ENCODE data around the gene CTNNA1.
"Not testable (repeated sequence)": the region's sequence is repeated elsewhere in the genome, so short reads cannot be mapped to it uniquely, and the experiment has no call there.

The CTNNA1 gene

DNA sequence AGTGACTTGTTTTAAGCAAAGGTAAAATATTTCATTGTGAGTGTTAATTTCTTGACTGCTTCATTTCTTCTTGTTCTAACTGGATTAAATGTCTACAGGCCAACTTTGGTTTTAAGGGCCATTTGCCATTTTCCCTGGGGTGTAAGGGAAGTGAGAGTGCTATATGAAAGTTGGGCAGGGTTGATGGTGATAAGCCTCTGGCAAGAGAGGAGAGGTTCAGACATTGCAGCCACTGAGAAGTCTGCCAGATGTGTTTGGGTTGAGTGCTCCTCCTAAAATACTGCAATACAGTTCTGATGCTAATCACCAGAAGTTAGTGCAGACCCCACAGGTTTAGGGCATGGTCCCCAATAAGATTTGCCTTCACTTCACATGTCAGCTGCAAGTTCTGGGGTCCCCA, 136.8 kb downstream of the CTNNA1 start:
- DNase-seq (ENCODE audit: low read depth in 4 of 4, low spot score in 1 of 4): no peak

- DNase-seq (ENCODE audit: low read depth in 4 of 4, low spot score in 1 of 4): no peak
Observed at GRCh38 chr5:138890644-138891043, 137.4 kb downstream of the CTNNA1 start.

GRCh38 chr5:138895918-138896317, 142.7 kb downstream of the CTNNA1 start:
- no peak for DNase-seq (ENCODE audit: low read depth in 4 of 4, low spot score in 1 of 4)

DNA sequence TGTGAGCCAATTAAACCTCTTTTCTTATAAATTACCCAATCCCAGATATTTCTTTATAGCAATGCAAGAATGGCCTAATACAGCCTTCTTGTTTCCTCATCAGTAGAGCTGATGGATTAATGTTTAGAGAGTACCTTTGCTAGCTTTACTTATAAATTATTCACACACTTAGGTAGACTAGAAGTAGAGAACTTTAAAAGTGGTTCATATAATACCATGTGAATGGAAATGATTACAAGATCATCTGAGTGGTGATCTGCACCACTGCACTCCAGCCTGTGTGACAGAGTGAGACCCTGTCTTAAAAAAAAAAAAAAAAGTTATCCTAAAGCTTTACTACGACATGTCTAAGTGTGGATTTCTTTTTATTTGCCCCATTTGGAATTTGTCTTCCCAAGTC, 145.1 kb downstream of the CTNNA1 start:
- DNase-seq (ENCODE audit: low read depth in 4 of 4, low spot score in 1 of 4): no peak

- no peak for DNase-seq (ENCODE audit: low read depth in 4 of 4, low spot score in 1 of 4)
Observed at GRCh38 chr5:138898742-138899141, 145.5 kb downstream of the CTNNA1 start.

DNA sequence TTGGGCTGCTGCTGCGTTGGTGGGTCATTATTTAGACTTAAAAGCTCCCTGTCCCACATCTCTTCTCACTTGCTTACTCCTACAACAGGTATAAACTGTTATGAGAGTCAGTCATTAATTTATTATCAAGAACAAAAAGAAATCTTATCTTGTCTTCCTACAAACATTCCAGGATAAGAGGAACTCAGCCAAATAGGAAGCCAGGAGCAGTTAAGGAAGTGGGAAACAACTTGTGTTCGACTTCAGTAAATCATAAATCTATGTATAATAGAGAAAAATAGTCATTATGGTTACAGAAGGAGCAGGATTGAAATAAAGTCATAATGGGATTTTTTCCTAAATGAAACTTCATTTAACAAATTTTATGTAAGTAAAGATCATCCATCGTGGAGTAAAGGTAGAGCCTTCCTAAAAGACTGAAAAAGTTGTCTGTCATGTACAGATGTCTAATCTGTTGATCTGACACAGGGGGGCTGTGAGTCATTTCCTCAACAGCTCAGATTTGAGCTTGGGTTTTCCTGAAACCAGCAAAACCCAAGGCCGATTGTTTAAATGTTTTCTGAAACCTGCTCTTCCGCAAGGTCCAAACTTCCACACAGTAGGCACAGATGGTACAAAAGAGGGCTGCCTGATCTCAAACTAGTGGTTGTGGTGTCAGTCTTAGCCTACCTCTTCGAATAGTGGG, 147.2 kb downstream of the CTNNA1 start:
- DNase-seq (ENCODE audit: low read depth in 4 of 4, low spot score in 1 of 4): peak in 1 of 4 experiments; percentile 13

- no peak for DNase-seq (ENCODE audit: low read depth in 4 of 4, low spot score in 1 of 4)
Observed at GRCh38 chr5:138901716-138902115, 148.5 kb downstream of the CTNNA1 start.

GRCh38 chr5:138903130-138903775, 150.0 kb downstream of the CTNNA1 start:
- no peak for DNase-seq (ENCODE audit: low read depth in 4 of 4, low spot score in 1 of 4)

GRCh38 chr5:138905541-138905940, 152.3 kb downstream of the CTNNA1 start:
- DNase-seq (ENCODE audit: low read depth in 4 of 4, low spot score in 1 of 4): no peak

DNA sequence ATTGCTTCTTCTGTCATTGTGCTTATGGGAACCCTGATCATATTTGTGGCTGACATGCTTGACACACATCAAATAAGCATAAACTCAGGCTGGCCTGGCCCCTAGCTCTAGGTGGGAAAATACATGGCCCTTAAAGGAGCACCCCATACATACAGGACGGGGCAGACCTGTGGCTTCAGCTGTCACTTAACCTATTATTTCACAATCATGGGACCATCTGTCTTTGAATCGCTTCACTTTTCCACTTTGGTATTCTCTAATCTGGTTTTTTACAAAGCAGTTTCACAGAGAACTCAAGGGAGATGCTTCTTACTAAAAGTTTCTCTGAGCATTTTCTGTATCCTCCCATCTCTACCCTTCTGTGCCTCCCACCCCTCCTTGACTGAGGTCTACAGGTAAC, 156.5 kb downstream of the CTNNA1 start:
- DNase-seq (ENCODE audit: low read depth in 4 of 4, low spot score in 1 of 4): no peak

DNA sequence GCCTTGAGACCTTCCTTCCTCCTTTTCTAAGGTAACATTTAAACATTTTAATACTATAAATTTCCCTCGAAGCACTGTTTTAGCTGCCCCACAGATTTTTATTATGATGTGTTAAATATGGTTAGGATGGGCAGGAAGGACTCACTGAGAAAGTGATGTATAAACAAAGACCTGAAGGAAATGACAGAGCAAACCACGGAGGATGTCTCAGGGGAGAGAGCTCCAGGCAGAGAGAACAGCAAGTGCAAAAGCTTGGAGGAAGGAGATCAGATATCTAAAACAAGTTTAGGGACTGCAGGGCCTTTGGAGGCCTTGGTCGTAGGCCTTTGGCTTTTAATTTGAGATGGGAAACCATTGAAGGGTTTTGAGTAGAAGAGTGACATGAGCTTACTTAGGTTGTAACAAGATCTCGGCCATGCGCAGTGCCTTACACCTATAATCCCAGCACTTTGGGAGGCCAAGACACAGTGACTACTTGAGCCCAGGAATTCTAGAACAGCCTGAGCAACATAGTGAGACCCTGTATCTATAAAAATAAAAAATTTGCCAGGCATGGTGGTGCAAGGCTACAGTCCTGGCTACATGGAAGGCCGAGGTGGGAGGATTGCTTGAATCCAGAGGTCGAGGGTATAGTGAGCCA, 157.4 kb downstream of the CTNNA1 start:
- DNase-seq (ENCODE audit: low read depth in 4 of 4, low spot score in 1 of 4): no peak

DNA sequence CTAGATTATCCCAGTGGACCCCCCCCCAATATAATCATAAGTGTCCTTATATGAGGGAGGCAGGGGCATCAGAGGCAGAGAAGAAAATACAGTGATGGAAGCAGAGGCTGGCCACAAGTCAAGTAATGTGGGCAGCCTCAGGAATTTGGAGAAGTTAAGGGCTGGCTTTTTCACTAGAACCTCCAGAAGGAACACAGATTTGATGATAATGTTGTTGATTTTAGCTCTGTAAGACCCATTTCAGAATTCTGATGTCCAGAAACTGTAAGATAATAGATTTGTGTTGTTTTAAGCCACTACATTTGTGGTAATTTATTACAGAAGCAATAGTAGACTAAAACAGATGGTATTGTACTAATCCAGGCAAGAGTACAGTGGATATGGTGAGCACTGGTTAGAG, 158.2 kb downstream of the CTNNA1 start:
- no peak for DNase-seq (ENCODE audit: low read depth in 4 of 4, low spot score in 1 of 4)

- no peak for DNase-seq (ENCODE audit: low read depth in 4 of 4, low spot score in 1 of 4)
Observed at GRCh38 chr5:138912093-138912492, 158.9 kb downstream of the CTNNA1 start.

- DNase-seq (ENCODE audit: low read depth in 4 of 4, low spot score in 1 of 4): no peak
Observed at GRCh38 chr5:138913773-138914172, 160.5 kb downstream of the CTNNA1 start.

GRCh38 chr5:138914338-138914737, 161.1 kb downstream of the CTNNA1 start:
- DNase-seq (ENCODE audit: low read depth in 4 of 4, low spot score in 1 of 4): no peak

GRCh38 chr5:138918686-138919085, 165.5 kb downstream of the CTNNA1 start:
- DNase-seq (ENCODE audit: low read depth in 4 of 4, low spot score in 1 of 4): no peak

- no peak for DNase-seq (ENCODE audit: low read depth in 4 of 4, low spot score in 1 of 4)
Observed at GRCh38 chr5:138920181-138920580, 167.0 kb downstream of the CTNNA1 start.

GRCh38 chr5:138921362-138921761, 168.1 kb downstream of the CTNNA1 start:
- not testable (repeated sequence) for DNase-seq (ENCODE audit: low read depth in 4 of 4, low spot score in 1 of 4)

DNA sequence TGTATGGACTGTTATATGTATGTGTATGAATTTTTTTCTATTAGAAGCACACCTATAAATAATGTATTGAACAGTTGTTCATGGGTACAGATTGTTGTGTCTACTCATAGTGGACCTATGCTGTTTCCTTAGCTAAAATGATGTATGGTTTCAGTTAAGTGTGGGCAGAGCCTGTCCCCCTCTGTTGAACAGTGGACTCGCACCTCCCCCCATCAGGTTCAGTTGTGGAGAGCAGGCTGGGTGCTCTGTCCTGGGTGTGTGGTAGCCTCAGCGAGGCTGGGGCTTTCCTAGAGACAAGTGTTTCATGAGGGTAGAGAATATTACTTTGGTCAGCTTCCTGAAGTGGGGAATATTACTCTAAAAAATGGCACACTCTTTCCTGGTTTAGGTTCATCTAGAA, 169.3 kb downstream of the CTNNA1 start:
- no peak for DNase-seq (ENCODE audit: low read depth in 4 of 4, low spot score in 1 of 4)

GRCh38 chr5:138925090-138925635, 171.9 kb downstream of the CTNNA1 start:
- DNase-seq (ENCODE audit: low read depth in 4 of 4, low spot score in 1 of 4): no peak

DNA sequence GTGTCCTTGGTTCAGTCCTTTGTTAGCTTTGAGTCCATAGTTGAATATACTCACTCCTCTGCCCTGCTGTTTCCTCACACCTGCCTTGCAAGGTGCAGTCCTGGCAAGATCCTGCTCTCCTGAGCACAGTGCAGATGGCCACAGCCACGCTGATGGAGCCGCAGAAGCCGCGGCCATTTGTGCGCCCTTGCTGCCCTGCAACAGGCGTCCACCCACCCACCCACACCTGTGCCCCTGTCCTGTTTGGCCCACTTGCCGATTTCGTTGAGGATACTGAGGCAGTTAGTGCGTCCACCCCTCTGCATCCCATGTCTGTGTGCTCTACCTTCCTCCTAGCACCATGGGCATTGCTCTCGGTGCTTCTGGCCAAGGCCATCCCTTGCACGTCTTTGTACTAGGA, 173.0 kb downstream of the CTNNA1 start:
- no peak for DNase-seq (ENCODE audit: low read depth in 4 of 4, low spot score in 1 of 4)
